Astrocyte (in vitro differentiated cells and primary cell): ENCODE results near the gene BDP1. TPM values are rescaled to one million over a fixed set of nuclear protein-coding genes. Genes with fewer than 3 reads are reported as not detected.
"Not testable (repeated sequence)": the region's sequence is repeated elsewhere in the genome, so short reads cannot be mapped to it uniquely, and the experiment has no call there.

Source experiments
- DNase-seq: peaks from one replicate; pipeline ENCODE4 v3.0.0-alpha.2; 2010; ENCODE audit warnings: low read depth
- FAIRE-seq: peaks from 2 replicates; lab custom pipeline; 2011; peaks lifted over from hg19 to GRCh38; lab: Jason Lieb, UNC
- H2AFZ ChIP-seq: 2 replicates; pipeline ENCODE4 v1.6.0; 2012; ENCODE audit warnings: low read depth, low read length, inconsistent platforms
- H3K27ac ChIP-seq: 2 replicates; pipeline ENCODE4 v1.5.1; 2011; ENCODE audit warnings: low read depth, low read length, inconsistent platforms
- H3K27me3 ChIP-seq: 2 replicates; pipeline ENCODE4 v1.6.0; 2011; ENCODE audit warnings: low read length, inconsistent platforms; ENCODE audit not compliant: insufficient read depth
- H3K36me3 ChIP-seq: 2 replicates; pipeline ENCODE4 v1.5.1; 2011; ENCODE audit warnings: low read length, inconsistent platforms; ENCODE audit not compliant: insufficient read depth
- H3K4me1 ChIP-seq: 2 replicates; pipeline ENCODE4 v1.5.1; 2011; ENCODE audit warnings: low read length, inconsistent platforms; ENCODE audit not compliant: insufficient read depth
- H3K4me2 ChIP-seq: 2 replicates; pipeline ENCODE4 v1.6.0; 2012; ENCODE audit warnings: low read length, inconsistent platforms
- H3K4me3 ChIP-seq: 2 replicates; pipeline ENCODE4 v1.5.1; 2011; ENCODE audit warnings: low read depth, mild to moderate bottlenecking, low read length, inconsistent platforms; ENCODE audit not compliant: insufficient read depth
- H3K79me2 ChIP-seq: 2 replicates; pipeline ENCODE4 v1.6.0; 2012; ENCODE audit warnings: mild to moderate bottlenecking, low read length, inconsistent platforms; ENCODE audit not compliant: insufficient read depth
- H3K9ac ChIP-seq: 2 replicates; pipeline ENCODE4 v1.6.0; 2012; ENCODE audit warnings: mild to moderate bottlenecking, low read length, inconsistent platforms
- H3K9me3 ChIP-seq: 2 replicates; pipeline ENCODE4 v1.5.1; 2012; ENCODE audit warnings: low read depth, mild to moderate bottlenecking, low read length, inconsistent platforms; ENCODE audit not compliant: insufficient read depth
- H4K20me1 ChIP-seq: 2 replicates; pipeline ENCODE4 v1.6.0; 2012; ENCODE audit warnings: low read length, inconsistent platforms; ENCODE audit not compliant: insufficient read depth
- H3K27ac Mint-ChIP-seq: one replicate; pipeline ENCODE4 v1.8.0; 2021; ENCODE audit warnings: mild to moderate bottlenecking, mixed read lengths; ENCODE audit not compliant: unreplicated experiment
- H3K27me3 Mint-ChIP-seq: one replicate; pipeline ENCODE4 v1.8.0; 2021; ENCODE audit warnings: low read depth, mixed read lengths; ENCODE audit not compliant: unreplicated experiment
- H3K36me3 Mint-ChIP-seq: one replicate; pipeline ENCODE4 v1.8.0; 2021; ENCODE audit warnings: low read depth, mixed read lengths; ENCODE audit not compliant: unreplicated experiment
- H3K4me1 Mint-ChIP-seq: one replicate; pipeline ENCODE4 v1.8.0; 2021; ENCODE audit warnings: low read depth, mixed read lengths; ENCODE audit not compliant: unreplicated experiment
- H3K4me3 Mint-ChIP-seq: one replicate; pipeline ENCODE4 v1.8.0; 2021; ENCODE audit warnings: mild to moderate bottlenecking, moderate library complexity, mixed read lengths; ENCODE audit not compliant: unreplicated experiment
- H3K9me3 Mint-ChIP-seq: one replicate; pipeline ENCODE4 v1.8.0; 2021; ENCODE audit warnings: mild to moderate bottlenecking, mixed read lengths; ENCODE audit not compliant: unreplicated experiment
- total RNA-seq: library from RNA; stranded (reverse); gene quantifications from 2 replicates; pipeline ENCODE4 v1.2.1, GENCODE V29; 2021

BDP1 gene
- total RNA-seq, 1 donor from 2014 or later = 31.8 TPM

- not testable (repeated sequence) for H3K27ac Mint-ChIP-seq, H3K27ac ChIP-seq, H3K27me3 ChIP-seq, H3K9ac ChIP-seq, H3K9me3 Mint-ChIP-seq, H3K4me1 ChIP-seq, H3K4me2 ChIP-seq, FAIRE-seq, H2AFZ ChIP-seq, H4K20me1 ChIP-seq, H3K36me3 Mint-ChIP-seq, H3K9me3 ChIP-seq, H3K4me1 Mint-ChIP-seq, DNase-seq, H3K79me2 ChIP-seq, H3K4me3 ChIP-seq, H3K27me3 Mint-ChIP-seq, H3K4me3 Mint-ChIP-seq, H3K36me3 ChIP-seq
Observed at GRCh38 chr5:71423896-71424295, 31.6 kb upstream of the BDP1 start.

- not testable (repeated sequence) for H3K36me3 ChIP-seq, H3K9me3 ChIP-seq, H2AFZ ChIP-seq, H3K27me3 ChIP-seq, H3K36me3 Mint-ChIP-seq, H3K4me2 ChIP-seq, FAIRE-seq, H3K4me3 ChIP-seq, H3K27ac ChIP-seq, DNase-seq, H3K9ac ChIP-seq, H3K4me3 Mint-ChIP-seq, H3K4me1 Mint-ChIP-seq, H4K20me1 ChIP-seq, H3K27ac Mint-ChIP-seq, H3K4me1 ChIP-seq, H3K79me2 ChIP-seq, H3K9me3 Mint-ChIP-seq, H3K27me3 Mint-ChIP-seq
Observed at GRCh38 chr5:71426686-71427474, 28.6 kb upstream of the BDP1 start.

GRCh38 chr5:71432410-71432809 is 23.0 kb upstream of the BDP1 start:
- H3K4me1 Mint-ChIP-seq, H3K27me3 Mint-ChIP-seq, FAIRE-seq, H3K4me1 ChIP-seq, H3K79me2 ChIP-seq, H3K36me3 Mint-ChIP-seq, H3K27ac Mint-ChIP-seq, H4K20me1 ChIP-seq, H3K9me3 ChIP-seq, H3K4me3 ChIP-seq, H2AFZ ChIP-seq, DNase-seq, H3K9ac ChIP-seq, H3K4me2 ChIP-seq, H3K27ac ChIP-seq, H3K9me3 Mint-ChIP-seq, H3K27me3 ChIP-seq, H3K4me3 Mint-ChIP-seq, H3K36me3 ChIP-seq: not testable (repeated sequence)

- H4K20me1 ChIP-seq, FAIRE-seq, H3K4me3 ChIP-seq, H3K9ac ChIP-seq, H3K27me3 ChIP-seq, H3K4me1 Mint-ChIP-seq, H3K36me3 ChIP-seq, H3K4me1 ChIP-seq, H3K27ac Mint-ChIP-seq, H3K27me3 Mint-ChIP-seq, H3K36me3 Mint-ChIP-seq, H3K27ac ChIP-seq, H3K4me2 ChIP-seq, DNase-seq, H2AFZ ChIP-seq, H3K4me3 Mint-ChIP-seq, H3K9me3 Mint-ChIP-seq, H3K9me3 ChIP-seq, H3K79me2 ChIP-seq: not testable (repeated sequence)
Observed at GRCh38 chr5:71434825-71435224, 20.6 kb upstream of the BDP1 start.

GRCh38 chr5:71441564-71441963 is 13.9 kb upstream of the BDP1 start:
- H3K9me3 ChIP-seq, H3K4me3 ChIP-seq, FAIRE-seq, H2AFZ ChIP-seq, H3K27ac Mint-ChIP-seq, H4K20me1 ChIP-seq, H3K36me3 Mint-ChIP-seq, H3K27me3 Mint-ChIP-seq, H3K4me1 Mint-ChIP-seq, H3K4me2 ChIP-seq, H3K9me3 Mint-ChIP-seq, H3K9ac ChIP-seq, DNase-seq, H3K36me3 ChIP-seq, H3K27ac ChIP-seq, H3K4me1 ChIP-seq, H3K4me3 Mint-ChIP-seq, H3K27me3 ChIP-seq, H3K79me2 ChIP-seq: not testable (repeated sequence)

GRCh38 chr5:71443891-71444290 is 11.6 kb upstream of the BDP1 start:
- H3K27ac ChIP-seq, H3K4me3 ChIP-seq, H3K9me3 Mint-ChIP-seq, H4K20me1 ChIP-seq, H3K4me3 Mint-ChIP-seq, H3K4me2 ChIP-seq, H3K36me3 Mint-ChIP-seq, H3K9ac ChIP-seq, H3K9me3 ChIP-seq, H2AFZ ChIP-seq, FAIRE-seq, H3K79me2 ChIP-seq, H3K27ac Mint-ChIP-seq, H3K4me1 Mint-ChIP-seq, H3K27me3 Mint-ChIP-seq, DNase-seq, H3K4me1 ChIP-seq, H3K36me3 ChIP-seq: not testable (repeated sequence)
- H3K27me3 ChIP-seq = peaks cover 11% of the 10 kb centered on the region
